GM12801 (cell line): Measurements from ENCODE around the gene WNK2.

Source experiments
- TF ChIP-seq, protein P1 (sequence below): IDR thresholded peaks from one replicate; pipeline ENCODE4 v1.5.1; 2011; ENCODE audit warnings: control low read depth; ENCODE audit not compliant: insufficient read length; ENCODE audit errors: extremely low read depth

Gene WNK2

DNA sequence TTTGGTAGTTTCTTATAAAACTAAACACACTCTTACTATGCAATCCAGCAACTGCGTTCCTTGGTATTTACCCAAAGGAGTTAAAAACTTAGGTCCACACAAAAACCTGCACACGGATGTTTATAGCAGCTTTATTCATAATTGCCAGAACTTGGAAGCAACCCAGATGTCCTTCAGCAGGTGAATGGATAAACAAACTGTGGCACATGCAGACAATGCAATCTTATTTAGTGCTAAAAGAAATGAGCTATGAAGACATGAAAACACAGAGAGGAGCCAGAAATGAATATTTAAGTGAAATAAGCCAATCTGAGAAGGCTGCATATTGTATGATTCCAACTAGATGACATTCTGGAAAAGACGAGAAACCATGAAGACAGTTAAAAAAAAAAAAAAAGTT is 10.7 kb downstream of the WNK2 start:
- TF ChIP-seq, protein P1, sequence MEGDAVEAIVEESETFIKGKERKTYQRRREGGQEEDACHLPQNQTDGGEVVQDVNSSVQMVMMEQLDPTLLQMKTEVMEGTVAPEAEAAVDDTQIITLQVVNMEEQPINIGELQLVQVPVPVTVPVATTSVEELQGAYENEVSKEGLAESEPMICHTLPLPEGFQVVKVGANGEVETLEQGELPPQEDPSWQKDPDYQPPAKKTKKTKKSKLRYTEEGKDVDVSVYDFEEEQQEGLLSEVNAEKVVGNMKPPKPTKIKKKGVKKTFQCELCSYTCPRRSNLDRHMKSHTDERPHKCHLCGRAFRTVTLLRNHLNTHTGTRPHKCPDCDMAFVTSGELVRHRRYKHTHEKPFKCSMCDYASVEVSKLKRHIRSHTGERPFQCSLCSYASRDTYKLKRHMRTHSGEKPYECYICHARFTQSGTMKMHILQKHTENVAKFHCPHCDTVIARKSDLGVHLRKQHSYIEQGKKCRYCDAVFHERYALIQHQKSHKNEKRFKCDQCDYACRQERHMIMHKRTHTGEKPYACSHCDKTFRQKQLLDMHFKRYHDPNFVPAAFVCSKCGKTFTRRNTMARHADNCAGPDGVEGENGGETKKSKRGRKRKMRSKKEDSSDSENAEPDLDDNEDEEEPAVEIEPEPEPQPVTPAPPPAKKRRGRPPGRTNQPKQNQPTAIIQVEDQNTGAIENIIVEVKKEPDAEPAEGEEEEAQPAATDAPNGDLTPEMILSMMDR, result no peak

DNA sequence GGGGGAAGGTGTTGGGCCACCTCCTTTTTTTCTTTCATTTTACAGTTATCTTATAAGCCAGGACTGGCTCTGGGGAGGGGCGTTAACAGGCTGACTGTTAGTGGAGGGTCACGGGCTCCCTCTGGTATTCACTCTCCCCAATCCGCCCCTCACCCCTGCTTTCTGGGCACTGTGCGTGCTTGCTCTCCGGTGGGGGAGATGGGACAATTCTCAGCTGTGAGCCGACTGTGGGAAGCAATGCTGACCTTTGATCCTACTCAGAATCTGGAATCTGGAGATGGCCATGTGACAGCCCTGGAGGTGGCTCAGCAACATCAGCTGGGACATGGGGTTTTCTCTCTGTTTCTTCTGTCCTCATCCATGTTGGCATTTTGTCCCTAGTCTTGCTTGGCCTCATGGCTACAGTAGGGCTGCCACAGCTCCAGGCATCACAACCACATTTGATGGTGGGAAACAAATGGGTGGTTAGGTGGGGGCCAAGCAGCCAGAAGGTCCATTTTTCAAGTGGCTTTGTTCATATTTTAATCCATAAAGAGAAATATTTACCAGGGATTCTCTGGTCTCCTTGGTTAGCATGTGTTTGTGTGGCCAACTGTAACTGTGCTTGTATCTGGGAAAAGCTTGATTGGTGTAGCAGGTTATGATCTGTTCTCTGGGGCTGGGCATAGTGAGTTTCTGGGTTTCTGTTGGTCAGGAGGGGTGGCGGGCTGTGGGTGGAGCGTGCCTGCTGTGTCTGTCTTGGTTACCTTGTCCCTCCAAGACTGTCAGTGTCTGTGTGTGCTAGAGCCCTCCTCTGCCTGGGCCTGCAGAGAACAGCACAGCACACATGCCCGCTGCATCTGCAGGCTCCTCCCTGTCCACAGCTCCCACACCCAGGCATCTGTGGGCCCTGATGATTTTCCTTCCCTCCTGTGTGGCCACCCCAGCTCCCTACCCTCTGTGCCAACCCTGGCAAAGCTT is 12.4 kb downstream of the WNK2 start:
- TF ChIP-seq, protein P1, result no peak

DNA sequence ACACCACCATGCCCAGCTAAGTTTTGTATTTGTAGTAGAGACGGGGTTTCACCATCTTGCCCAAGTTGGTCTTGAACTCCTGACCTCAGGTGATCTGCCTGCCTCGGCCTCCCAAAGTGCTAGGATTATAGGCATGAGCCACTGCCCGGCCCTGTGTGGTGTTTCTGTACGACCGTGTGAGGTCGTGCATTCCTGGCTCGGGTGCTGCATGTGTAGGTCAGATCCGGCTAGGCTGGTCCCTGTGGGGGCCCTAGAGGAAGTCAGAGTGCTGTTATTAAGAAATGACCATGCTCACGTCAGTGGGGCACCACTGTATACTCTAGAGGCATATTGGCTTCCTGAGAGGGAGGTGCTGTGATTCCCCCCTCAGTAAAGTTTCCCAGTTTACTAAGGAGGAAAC is 13.7 kb downstream of the WNK2 start:
- TF ChIP-seq, protein P1, result no peak

DNA sequence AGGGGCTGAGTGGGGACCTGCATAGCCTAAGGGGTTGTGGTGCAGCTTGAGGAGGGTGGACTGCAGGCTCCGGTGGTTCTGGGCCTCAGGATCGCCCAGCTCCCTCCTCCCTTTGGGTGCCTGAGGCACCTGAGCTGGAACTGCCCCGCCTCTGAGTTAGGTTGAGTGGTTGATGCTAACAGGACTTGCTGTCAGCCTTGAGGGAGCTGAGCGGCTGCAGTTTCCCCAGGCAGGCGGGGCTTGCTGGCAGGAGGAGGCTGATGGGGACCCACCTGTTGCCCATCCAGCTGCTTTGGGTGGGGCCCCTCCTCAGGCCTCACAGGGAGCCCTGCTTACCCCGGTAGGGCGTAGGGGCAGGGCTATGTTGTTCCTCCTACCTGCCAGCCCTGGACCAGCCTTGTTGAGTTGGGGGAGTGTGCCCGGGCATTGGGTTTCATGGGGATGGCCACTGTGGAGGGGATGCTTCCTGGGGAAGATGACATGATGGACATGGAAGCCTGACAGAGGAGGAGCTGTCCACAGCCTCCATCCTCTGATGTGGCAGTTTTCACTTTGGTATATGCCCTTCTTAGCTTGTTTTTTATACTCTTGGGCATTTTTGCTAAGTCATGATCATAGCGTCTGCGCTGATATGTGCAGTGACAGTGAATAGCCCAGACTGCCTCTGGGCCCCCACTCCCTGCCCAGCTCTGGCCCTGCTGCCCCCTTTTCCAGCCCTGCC is 14.3 kb downstream of the WNK2 start:
- TF ChIP-seq, protein P1, result no peak

DNA sequence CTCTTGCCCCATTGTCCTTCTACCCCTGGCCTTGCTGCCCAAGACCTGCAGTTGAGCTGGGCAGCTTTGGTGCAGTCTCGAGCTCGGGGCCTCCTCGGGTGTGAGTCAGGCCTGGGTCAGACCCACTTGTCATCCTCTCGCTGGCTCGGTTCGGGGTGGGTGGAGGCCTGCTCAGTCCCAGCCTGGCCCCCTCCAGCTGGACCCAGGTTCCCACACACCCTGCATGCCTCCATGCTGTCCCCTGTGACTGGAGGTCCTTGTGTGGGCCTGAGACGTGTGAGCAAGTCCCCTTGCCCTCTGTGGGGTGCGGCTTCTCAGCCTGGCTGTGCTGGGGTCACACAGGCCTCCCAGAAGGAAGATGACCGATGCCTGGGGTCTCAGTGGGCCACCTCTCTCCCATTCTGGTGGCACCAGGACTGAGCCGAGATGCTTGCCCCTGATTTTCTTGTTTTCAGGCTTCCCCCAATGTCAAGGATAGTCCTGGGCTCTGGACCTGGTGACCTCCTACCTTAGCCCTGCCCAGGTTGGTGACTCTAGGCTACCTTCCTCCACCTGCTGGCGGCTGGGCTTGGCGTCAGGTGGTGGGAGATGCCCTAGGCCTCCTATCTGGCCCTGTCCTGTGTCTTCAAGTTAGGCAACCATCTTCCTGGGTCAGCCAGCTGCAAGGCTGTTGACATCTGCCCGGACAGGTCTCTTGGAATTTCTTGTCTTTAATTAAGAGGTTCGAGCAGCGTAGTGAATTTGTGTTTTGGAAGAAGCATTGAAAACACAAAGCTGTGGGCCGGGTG is 15.1 kb downstream of the WNK2 start:
- TF ChIP-seq, protein P1, result no peak

DNA sequence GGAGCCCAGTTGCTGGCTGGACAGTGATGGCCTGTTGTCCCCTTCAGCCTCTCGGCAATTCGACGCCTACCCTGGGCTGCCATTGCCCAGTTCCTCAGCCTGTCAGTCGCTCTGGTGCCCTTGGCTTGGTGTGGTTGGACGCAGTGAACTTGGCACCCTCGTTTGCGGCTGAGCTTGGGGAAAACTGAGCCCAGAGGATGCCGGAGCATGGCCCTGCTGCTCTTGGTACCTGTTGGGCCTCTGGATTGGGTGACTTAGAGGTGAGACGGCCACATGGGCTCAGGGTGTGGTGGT is 16.5 kb downstream of the WNK2 start:
- TF ChIP-seq, protein P1, result no peak

DNA sequence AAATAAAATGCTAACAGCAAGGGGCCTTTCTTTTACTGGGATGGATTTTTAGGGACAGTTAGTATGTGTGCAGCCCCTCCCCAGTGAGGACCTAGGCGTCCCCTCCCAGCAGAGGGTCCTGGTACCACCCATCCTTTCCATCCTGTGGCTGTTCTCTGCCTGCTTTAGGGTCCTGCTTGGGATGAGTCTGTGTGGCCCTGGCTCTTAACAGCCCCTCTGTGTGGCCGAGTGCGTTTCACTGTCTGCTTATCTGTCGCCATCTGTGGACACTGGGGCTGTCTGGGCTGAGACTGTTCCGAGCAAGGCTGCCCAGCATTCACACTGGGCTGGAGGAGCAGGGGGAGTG is 17.0 kb downstream of the WNK2 start:
- TF ChIP-seq, protein P1, result no peak
